RPMI7951 (cell line): ENCODE data around the gene KIAA0232. TPM values are rescaled to one million over a fixed set of nuclear protein-coding genes. Genes with fewer than 3 reads are reported as not detected.

Source experiments
- DNase-seq: peaks from one replicate; pipeline ENCODE4 v3.0.0-alpha.2; 2012; ENCODE audit warnings: low read depth
- total RNA-seq: library from RNA; depleted of rRNA; stranded (reverse); fragments of >200 nt; shearing (Covaris generic); gene quantifications from 2 replicates; pipeline ENCODE4 v1.2.3, GENCODE V29; 2014; rRNA removed

KIAA0232 gene
- total RNA-seq, 1 experiment from 2014 or later, result 14.1 TPM

DNA sequence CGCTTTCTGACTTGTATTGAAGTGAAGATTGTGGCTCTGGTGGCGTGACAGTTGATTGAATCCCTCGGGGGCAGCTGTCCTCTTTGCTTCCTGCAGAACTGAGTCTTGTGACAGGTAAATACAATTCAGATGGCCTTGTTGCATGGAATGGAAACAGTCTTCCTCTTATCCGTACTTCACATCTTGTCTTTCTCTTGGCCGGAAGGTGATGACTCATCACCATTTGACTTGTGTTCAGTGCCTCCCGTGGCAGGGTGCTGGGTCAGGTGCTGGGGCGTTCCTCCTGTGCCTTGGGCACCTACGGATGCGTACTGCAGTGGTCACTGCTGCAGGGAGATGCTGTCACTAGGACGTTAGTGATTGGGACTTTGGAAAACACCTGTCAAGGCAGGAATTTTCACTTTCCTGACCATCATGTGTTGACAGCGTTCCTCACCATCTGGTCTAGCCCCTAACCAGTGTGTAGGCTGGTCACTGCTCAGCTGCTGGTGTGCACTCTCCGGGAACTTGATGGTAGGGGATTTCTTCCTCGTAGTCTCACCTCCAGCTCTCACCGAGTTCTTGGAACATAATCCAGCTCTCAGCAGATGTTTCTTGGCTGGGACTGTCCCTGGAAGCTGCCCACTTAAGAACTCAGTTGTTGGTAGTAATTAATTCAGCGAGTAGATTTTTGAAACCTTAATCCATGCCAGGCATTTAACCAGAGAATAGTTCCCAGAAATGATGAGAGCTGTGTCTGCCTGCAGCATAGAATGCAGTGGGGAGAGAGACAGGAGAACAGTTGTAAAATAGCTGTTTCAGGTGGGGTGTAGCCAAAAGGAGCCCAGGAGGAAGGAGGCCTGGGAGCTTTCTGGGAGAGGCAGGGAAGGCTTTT lies 134.3 kb downstream of the KIAA0232 start:
- peak; percentile 74 for DNase-seq

DNA sequence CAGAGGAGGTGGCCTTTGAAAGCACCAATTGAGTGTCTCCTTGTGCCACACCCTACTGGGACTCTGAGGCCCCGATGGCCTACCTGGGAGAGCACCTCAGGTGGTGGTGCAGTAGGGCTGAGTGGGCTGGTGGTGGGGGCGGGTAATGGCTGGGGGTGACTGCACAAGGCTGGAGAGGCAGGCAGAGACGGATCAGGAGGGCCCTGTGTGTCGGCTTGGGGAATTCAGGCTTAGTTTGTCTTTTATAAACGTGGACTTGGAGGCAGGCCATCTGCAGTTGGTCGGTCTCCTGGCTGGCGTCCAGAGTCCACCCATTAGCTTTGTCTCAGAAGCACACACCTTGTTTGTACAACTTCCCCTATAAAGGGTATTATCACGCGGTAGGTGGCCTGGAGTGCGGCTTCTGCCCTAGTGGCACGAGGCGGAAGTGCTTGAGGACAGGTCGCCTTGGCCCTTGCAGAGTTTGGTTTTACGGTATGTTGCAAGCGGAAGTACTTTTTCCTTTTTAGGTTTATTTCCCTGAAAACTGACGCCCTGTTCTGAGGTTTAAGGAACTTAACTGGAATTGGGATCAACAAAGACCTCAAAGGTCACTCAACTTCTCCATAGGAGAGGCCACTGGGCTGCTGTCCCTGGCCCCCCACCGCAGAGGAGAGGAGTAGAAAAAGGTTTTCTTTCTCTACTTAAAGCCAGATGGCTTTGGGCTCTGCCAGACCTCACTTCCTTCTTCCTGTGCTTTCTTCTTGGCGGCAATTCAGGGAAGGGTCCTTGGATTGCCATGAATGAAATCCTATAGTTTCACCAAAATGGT lies 135.1 kb downstream of the KIAA0232 start:
- DNase-seq, result peak; percentile 20

DNA sequence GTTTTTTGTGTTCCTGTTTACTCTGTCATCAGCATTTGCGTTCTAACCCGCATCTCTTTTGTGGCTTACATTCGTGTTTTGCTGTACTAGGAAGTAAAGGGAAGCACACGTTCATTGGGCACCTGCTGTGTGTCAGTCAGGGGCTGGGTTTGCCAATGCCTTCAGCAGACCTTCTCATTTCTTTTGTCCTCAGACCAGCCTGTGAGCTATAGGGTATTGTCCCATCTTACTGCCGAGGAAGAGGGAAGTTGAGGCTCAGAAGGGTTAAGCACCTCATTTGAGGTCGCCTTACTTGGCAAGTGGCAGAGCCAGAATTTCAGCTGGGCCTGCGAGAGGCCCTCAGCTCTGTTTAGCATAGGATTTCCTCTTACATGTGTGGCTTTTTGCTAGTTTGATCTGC lies 135.8 kb downstream of the KIAA0232 start:
- no peak for DNase-seq

DNA sequence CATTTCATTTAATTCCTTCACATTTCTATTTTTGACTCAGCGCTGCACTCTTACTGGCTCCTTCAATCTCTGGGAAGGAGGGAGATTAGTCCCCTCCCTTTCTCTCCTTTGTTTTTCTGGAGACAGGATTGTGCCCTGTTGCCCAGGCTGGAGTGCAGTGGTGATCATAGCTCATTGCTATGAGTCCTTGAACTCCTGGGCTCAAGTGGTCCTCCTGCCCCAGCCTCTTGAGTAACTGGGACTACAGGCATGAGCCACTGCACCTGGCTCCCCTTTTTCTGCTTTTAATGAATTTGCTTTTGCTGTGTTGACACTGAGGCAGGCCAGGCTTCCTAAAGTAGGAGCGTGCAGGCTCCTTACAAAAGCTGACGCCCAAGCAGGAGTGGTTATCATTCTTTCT lies 137.6 kb downstream of the KIAA0232 start:
- no peak for DNase-seq

DNA sequence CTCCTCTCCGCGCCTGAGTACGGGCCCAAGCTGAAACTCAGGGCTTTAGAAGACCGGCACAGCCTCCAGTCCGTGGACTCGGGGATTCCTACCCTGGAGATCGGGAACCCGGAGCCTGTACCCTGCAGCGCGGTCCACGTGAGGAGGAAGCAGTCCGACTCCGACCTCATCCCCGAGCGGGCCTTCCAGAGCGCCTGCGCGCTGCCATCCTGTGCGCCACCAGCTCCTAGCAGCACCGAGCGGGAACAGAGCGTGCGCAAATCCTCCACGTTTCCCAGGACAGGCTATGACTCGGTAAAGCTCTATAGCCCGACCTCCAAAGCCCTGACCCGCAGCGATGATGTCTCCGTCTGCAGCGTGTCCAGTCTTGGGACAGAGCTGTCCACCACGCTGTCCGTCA lies 141.0 kb downstream of the KIAA0232 start:
- DNase-seq, result no peak

DNA sequence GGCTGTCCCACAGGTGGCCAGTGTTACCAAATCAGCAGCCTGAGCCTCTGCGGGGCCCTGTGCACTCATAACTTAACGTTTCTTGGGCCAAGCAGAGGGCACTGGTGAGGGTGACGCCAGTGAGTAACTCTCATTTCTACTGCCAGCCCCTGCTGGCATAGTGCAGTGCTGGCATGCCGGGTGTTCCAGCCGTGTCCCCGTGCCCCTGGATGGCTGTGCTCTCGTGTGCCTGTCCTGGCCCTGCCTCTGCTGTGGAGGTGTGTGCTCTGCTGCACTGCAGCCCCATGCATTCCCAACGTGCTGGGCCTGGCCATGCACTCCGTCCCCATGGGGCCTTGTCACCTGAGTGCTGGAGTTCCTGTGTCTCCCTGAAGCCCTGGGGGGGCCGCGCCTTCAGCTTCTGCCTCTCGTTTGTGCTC lies 141.8 kb downstream of the KIAA0232 start:
- no peak for DNase-seq

DNA sequence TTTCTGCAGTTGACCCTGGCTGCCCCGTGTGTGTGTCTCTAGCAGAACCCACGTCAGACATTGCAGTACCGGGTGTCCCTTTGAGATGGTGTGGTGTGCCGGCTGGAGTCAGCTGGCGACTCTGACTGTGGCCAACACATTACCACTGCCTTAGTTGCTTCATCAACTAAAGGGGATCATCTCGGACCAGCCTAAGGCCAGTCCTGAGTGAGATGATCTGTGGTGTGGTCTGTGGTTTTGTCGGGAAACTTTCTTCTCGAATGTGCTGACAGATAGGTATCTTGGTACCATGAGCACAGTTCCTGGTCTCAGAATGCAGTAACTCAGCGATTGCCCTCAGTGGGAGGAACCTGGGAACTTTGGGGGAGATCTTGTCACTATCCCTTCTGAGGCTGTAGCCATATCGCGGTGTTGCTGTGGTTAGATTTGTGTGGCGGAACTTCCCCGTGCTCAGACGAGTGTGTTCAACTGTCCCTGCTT lies 142.9 kb downstream of the KIAA0232 start:
- peak; percentile 33 for DNase-seq

DNA sequence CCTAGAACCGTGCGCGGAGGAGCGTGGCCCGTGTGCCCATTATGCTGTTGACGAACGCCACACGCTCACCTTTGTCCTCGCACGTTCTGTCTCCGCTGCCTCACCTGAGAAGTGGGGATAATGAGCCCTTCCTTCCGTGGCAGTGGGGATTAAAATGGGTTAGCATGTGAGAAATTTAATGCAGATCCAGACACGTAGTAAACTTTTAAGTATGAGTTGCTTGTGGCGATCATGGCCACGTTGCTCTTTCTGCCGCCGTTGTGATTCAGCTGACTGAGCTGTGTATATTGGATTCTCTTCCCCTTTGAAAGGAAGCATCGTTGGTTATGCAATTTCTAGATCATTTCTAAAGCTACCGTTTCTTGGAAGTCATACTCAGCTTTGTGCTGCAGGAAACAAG lies 143.6 kb downstream of the KIAA0232 start:
- no peak for DNase-seq

DNA sequence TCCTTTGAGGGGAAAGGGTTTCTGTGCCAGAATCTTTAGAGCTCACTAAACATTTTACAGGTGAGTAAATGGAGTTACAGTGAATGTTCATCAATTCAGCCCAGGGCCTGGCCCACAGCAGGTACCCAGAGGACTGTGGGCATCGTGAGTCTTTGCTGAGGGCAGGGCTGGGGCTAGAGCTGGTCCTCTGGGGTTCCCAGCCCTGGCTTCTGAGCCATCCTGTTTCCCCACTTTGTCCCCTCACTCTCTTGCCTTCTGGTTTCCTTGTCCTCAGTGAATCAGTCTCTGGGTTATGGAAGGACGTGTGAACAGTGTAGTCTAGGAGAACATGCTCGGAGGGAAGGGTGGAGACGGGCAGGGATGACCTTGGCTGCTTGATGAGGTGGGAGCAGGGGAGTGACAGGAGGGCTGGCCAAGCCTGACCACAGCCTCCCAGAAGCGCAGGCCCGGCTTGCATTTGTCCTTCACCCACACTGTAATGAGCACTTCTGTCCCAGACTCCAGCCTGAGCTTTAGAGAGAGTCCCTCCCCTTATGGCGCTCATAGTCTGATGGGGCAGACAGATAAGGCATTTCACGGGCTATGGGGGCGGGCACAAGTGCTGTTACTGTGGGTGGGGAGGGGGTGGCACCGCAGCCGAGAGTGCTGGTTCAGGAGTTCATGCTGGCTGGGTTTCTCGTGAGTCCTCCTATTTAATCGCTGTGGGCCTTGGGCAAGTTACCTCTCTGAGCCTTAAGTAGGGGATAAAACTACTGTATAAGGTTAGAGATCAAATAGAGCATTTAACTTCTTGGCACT lies 144.4 kb downstream of the KIAA0232 start:
- DNase-seq, result peak; percentile 85

DNA sequence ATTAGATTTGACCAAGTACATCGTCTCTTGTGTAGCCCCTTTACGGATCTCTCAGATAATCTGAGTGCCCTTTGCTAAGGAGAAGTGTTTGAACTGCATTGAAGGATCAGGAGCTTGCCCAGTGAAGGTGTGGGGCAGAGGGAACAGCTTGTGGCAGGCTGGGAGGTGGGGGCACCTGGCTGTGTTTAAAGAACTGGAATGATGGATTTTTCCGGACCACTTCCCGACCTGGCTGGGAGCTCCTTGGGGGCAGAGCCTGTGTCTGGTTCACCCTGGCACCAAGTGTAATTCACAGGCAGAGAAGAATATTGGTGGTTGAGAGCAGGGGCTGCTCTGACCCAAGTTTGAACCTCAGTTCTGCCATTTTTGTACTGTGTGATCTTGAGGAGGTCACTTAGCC lies 145.6 kb downstream of the KIAA0232 start:
- DNase-seq, result no peak

DNA sequence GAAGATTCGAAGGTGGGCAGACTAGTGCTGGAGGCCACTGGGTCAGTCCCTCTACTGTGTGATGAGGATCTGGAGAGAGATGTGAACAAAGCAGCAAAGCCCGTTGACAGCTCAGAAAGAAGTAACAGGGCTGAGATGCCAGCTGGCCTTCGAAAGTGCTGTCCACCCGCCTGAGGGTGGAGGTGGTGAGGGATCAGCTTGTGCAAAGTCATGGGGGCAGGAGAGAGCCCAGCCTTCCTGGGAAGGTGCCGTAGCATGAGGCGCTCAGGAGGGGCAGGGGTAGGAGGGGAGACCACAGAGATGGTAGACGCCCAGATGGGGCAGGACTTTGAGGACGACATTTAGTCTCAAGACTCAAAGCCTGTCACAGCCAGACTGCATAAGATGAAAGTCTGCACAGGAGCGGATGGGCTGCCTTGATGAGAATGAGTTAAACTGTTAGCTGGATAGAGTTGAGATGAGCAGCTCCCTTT lies 146.8 kb downstream of the KIAA0232 start:
- no peak for DNase-seq

DNA sequence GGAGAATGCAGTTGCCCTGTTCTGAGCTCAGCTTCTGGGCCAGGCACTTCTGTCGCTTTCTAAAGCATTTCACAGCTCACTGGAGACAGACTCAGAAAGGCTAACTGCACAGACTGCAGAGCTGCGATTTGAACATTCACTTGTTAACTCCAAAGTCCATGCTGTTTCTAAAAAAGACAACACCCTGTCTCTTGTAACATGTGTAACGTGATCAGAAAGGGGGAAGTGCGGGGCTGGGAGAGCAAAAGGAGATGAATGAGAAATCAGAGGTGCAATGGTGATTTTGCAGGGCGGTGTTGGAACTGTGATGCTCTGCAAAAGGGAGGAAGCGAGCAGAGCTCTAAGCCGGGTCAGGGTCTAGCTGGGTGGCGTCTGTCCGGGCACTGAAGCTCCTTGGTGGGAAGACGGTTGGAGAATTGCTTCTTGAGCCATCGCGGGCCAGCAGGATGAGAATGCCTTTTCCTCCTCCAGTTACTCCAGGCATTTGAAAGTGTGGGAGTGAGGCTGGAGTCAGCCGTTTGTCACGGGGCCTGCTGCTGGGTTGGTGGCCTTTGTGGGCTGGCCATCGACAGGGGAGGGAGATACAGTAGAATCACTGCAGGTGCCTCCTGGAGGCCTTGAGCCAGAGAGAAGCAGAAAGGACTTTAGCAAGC lies 147.4 kb downstream of the KIAA0232 start:
- no peak for DNase-seq

DNA sequence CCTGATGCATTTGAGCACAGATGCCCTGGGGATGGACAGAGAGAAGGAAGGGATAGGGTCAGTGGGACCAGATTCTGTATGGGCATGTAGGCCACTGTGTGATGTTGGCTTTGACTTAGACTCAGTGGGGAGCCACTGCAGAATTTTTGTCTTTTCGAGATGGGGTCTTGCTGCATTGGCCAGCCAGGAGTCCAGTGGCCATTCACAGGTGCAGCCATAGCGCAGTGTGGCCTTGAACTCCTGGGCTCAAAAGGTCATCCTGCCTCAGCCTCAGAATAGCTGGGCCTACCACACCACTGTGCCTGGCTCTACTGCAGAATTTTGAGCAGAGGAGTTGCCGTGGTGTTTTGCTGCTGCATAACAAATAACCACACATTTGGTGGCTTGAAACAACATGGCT lies 149.9 kb downstream of the KIAA0232 start:
- no peak for DNase-seq

DNA sequence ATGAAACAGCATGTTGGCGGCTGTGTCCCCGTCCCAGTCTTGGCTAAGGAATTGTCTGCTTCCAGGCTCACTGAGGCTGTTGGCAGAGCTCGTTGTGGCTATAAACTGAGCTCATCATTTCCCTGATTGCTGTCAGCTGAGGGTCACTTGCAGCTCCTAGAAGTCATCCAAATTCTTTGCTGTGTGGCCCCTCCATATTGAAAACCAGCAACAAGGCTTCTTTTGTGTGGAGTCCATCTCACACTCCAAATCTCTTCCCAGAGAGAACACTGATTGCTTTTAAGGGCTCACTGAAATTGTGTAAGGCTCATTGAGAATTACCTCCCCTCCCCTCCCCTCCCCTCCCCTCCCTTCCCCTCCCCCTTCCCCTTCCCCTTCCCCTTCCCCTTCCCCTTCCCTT lies 150.4 kb downstream of the KIAA0232 start:
- DNase-seq, result no peak

Other genes starting within 250 kb of the KIAA0232 start
- gene MAN2B2, start 207.5 kb upstream of the KIAA0232 start, total RNA-seq, result 11.7 TPM in 2 replicates
- gene MRFAP1, start 142.0 kb upstream of the KIAA0232 start, total RNA-seq, result 110 and 112 TPM in 2 replicates
- gene S100P, start 88.8 kb upstream of the KIAA0232 start, total RNA-seq, result not detected in 2 replicates
- gene MRFAP1L1, start 72.9 kb upstream of the KIAA0232 start, total RNA-seq, result 53.2 and 61.4 TPM in 2 replicates
- 11.5 and 21.2 TPM in 2 replicates for gene BLOC1S4, start 66.6 kb upstream of the KIAA0232 start, total RNA-seq
- 23.3 and 28.4 TPM in 2 replicates for gene TBC1D14, start 127.1 kb downstream of the KIAA0232 start, total RNA-seq